ENCODE measurements around the gene TRIM33.
A peak's percentile ranks its signal among the peaks of the same experiment; 100 is the strongest.
"Not testable (repeated sequence)": the region's sequence is repeated elsewhere in the genome, so short reads cannot be mapped to it uniquely, and the experiment has no call there.

TRIM33 gene

DNA sequence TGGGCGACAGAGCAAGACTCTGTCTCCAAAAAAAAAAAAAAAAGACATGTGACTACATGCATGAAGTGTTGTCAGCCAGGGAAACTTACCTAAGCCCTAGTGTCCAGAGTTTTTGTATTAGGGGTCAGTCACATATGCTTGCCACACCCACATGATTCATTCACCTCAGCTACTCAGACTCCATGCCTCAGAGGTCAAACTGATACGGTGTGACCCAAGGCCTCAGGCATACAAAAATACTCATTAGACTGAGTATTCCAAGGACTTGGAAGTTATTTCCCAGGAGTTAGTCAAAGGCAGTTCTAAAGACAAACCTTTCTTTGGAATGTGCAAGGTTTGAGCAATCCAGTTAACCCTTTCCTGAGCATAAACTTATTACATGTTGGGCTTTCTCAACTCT lies 6.3 kb upstream of the TRIM33 start:
- H3K4me3 ChIP-seq (ENCODE audit: low read length) = no peak overlapping the region
- no peak for DNase-seq (ENCODE audit: low read depth, low spot score)

DNA sequence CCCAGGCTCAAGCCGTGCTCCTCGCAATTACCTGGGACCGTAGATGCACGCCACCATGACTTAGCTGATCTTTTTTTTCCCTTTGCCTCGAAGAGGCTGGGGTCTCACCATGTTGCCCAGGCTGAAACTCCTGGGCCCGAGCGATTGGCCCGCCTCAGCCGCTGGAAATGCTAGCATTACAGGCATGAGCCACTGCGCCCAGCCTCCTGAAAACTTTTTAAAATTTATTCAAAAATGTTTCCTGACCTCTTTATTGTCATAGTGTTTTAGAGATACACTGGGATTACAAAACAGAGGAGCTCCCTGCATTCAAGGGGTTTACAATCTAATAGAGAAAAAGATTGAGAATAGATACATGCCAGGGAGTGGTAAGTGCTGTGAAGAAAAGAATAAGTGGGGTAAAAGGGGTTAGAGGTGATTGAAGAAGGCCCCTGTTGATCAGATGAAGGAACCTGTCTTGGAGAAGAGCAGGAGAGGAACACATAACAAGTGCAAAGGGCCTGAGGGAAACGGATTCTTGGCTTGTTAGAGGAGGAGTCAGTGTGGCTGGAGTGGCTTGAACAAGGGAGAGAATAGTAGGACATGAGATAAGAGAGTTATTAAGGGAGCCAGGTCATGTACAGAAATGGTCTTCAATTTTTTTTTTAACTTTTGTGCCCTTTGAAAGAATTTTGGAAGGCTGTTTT lies 1.7 kb upstream of the TRIM33 start:
- H3K4me3 ChIP-seq (ENCODE audit: low read length) = no peak overlapping the region
- DNase-seq (ENCODE audit: low read depth, low spot score) = no peak

DNA sequence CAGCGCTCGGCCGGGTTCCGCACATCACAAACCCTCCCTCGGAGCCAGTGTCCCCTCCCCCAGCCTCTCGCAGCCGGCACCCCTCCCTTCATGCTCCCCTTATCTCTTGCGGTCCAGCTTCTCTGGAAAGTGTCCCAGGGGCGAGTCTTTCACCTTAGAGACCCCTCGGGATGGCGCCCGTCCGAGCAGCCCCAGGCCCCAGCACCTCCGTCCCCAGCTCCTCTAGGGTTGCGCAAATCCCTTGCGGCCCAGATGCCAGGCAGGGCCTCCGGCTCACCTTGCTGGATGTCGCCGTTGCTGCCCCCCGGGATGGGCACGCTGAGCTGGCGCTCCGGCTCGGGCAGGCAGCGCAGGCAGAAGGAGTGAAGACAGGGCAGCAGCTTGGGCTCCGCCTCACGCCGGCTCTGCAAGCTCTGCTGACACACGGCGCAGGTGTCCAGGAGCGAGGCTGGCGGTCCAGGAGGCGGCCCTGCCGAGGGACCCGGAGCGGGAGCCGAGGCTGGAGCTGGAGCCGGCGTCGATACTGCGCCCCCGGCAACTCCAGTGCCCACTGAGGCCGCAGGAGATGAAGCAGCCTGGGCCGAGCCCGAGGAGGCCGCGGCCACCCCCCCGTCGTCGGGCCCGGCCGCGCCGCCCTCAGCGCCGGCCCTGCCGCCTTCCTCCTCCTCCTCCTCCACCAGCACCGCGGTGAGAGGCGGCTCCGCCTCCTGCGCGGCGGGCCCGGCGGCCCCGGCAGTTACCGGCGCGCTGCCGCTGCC lies 550 bp downstream of the TRIM33 start:
- peak overlapping the region; percentile 93 for H3K4me3 ChIP-seq (ENCODE audit: low read length)
- no peak for DNase-seq (ENCODE audit: low read depth, low spot score)

DNA sequence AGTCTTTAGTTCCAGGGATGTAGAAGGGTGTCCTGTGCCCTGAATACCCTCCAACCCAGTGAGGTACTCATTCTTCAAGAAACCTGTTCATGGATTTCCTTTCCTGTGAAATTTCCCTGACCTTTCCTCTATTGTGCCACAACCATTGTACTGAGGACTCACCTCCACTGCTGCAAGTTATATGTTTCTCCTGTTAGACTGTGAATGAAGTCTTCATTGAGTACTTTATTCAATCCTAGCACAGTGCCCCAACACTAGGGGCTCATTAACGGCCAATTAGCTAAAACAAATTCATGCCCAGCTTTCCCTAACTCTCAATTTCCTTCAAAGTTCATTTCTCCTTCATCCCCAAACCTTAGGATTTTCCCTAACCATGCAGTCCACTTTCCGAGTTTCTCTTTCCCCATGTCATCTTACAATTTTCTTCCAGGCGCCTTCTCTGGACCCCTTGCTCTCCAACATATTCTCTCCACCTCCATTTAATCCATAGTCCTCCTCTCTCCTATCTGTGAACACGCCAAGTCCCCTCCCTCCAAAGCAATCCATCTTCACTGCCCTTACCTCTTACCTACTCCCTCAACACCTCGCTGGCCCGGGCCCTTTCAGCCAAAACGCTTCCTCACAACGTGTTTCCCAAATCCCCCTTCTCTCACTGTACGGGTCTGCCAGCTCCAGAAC lies 1.3 kb downstream of the TRIM33 start:
- H3K4me3 ChIP-seq (ENCODE audit: low read length) = peak overlapping the region; percentile 93
- no peak for DNase-seq (ENCODE audit: low read depth, low spot score)

DNA sequence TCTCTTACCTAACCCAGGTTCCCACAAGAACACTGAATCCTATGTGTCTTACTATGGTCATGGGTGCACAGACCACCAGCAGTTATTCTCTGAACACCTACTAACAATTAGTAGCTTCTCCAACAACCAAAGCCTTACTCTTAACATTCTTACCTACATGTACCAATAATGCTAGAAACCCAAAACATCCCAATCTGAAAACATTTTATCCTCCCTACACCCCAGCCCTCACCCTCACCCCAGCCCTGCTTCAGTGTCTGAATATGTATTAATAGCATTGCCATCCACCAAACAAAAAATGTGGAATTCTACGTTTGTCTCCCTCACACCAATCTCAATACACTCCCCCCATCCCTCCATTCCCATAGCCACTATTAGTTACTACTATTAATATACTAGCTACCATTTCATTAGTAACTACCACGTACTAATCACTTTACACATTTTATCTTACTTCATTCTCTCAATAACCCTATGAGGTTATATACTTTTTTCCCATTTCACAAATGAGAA lies 2.6 kb downstream of the TRIM33 start:
- H3K4me3 ChIP-seq (ENCODE audit: low read length) = no peak overlapping the region
- DNase-seq (ENCODE audit: low read depth, low spot score) = no peak

DNA sequence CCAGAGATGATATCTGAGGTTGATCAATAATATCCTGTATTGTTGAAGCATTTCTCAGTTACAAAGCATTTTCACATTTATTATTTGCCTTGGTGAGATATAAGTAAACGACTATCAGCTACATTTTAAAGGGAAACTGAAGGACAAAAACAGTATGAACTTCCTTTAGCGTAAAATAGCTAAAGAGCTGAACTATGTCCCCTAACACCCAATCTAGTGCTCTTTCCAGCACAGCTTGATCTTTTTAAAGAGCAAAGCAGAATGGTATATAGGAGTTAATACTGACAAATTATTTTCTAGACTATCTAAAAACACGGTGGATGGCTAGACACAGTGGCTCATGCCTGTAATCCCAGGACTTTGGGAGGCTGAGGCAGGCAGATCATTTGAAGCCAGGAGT lies 3.5 kb downstream of the TRIM33 start:
- no peak overlapping the region for H3K4me3 ChIP-seq (ENCODE audit: low read length)

DNA sequence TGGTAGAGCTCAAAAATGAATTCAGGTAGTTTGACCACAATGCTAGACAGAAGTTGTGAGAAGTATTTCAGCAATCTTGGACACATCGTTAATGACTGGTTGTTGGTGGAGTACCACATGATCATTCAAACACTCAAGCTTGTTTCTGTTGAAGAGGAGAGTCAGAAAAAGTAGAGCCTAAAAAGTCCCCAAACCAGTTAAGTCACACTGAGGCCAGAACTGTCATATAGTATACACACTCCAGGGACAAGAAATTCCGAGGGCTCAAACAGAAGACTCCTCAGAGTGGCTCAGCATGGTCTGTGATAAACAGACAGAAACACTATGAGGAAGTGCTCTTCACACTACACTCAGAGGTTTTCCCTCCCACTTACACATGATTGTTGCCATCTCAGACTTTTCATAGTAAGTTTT lies 5.8 kb downstream of the TRIM33 start:
- H3K4me3 ChIP-seq (ENCODE audit: low read length) = no peak overlapping the region
- no peak for DNase-seq (ENCODE audit: low read depth, low spot score)

More for the DNA sequence above, 3.5 kb downstream of the TRIM33 start:
- no peak for DNase-seq (ENCODE audit: low read depth, low spot score)

DNA sequence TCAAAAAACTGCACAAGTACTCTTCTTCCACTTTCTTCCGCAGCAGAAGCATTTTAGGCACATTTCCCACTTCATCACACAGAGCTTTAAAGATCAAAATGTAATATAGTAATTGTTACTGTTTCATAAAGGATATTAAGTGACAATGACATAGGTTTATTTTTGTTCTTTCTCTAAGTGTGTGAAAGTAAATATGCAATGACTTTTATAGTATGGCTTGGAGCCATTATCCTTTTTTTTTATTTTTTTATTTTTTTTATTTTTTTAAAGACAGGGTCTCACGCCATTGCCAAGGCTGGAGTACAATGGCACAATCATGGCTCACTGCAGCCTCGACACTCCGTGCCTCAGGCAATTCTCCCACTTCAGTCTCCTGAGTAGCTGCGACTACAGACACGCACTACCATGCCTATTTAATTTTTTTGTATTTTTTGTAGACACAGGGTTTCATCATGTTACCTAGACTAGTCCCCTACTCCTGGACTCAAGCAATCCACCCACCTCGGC lies 7.0 kb downstream of the TRIM33 start:
- H3K4me3 ChIP-seq (ENCODE audit: low read length) = no peak overlapping the region
- no peak for DNase-seq (ENCODE audit: low read depth, low spot score)

DNA sequence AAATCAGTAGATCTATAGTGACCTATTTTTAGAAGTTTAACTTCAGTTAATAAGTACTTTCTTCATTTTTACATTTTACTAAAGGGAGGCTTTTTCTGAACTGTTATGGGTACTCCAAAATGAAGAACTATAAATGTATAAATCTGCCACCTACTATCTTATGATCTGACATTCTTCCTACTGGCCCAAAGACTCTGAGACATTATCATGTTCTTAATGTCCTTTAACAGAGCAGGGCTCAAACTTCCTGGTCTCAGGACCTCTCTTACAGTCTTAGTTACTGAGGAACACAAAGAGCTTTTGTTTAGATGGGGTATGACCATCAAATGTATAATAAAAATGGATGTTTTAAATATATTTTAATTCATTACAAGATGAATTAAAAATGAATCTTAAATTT lies 8.9 kb downstream of the TRIM33 start:
- DNase-seq (ENCODE audit: low read depth, low spot score) = no peak
- H3K4me3 ChIP-seq (ENCODE audit: low read length) = no peak overlapping the region

DNA sequence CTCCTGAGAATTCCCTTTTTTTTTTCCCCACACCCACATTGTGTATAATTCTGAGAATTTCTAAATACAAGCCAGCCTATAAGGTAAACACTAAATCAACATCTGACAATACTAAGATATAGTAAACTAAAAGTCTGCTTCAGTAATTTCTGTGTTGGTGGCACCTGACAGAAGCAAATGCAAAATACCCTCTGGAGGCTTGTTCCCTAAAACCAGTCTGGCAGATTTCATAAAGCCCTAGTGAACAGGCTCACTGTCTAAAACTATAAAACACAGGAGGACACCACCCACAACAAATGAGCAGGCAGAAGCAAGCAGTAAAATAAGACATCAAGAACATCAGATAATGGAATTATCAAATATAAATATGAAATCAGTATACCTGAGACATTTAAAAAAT lies 11.5 kb downstream of the TRIM33 start:
- no peak for DNase-seq (ENCODE audit: low read depth, low spot score)
- H3K4me3 ChIP-seq (ENCODE audit: low read length) = no peak overlapping the region

DNA sequence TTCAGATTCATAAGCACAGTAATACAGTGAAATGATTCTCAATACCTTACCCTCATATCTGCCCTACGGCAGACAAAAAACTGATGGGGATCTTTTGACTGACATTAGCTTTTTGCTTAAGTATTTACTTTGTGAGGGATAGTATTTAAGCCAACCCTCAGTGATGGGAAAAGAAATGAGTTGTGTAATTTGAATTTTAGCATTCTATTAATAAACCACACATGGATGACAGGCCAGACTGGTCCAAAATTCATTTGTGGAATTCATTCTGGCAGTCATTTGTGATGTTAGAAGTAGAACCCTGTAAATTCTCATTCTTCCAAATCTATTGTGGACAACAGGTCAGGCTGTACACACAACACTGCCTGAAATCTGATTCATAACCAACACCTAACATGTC lies 14.9 kb downstream of the TRIM33 start:
- no peak for DNase-seq (ENCODE audit: low read depth, low spot score)

DNA sequence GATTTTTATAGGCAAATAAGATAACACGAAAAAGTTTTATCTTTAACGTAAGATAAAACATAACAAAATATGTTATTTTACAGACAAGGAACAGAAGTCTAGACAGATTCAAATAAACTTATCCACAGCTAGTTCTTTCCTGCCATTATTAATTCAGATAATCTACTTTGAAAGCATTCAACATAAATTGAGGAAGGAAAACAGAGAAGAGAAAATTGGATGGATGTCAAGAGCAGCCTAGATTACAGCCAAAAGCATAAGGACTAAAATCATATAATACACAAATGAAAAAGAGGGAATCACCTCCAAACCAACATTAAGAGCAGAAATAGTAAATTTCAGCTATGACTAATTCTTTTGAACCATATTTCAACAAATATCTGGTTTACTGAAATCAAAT lies 15.5 kb downstream of the TRIM33 start:
- DNase-seq (ENCODE audit: low read depth, low spot score) = no peak
- H3K4me3 ChIP-seq (ENCODE audit: low read length) = no peak overlapping the region

More for the DNA sequence above, 14.9 kb downstream of the TRIM33 start:
- no peak overlapping the region for H3K4me3 ChIP-seq (ENCODE audit: low read length)

DNA sequence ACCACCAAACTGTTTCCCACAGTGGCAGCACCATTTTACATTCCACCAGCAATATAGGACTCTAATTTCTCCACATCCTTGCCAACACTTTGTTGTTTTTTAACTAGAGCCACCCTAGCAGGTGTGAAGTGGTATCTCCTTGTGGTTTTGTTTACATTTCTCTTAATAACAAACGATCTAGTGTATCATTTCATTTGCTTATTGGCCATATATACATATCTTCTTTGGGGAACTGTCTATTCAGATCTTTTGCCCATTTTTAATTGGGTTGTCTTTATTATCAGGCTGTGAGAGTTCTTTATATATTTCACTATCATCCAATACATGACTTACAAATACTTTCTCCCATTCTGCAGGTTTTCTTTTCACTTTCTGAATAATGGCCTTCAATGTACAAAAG lies 18.0 kb downstream of the TRIM33 start:
- peak; percentile 32 for DNase-seq (ENCODE audit: low read depth, low spot score)

DNA sequence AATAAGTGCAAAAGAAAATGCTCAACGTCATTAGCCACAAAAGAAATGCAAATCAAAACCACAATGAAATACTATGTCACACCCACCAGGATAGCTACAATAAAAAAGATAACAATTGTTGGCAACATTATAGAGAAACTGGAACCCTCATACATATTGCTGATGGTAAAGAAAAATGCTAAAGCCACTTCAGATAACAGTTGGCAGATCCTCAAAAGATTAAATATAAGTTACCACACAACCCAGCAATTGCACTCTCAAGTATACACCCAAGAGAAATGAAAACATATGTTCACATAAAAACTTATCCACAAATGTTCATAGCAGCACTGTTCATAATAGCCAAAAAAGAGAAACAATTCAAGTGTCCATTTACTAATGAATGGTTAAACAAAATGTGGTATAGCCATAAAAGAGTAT lies 20.7 kb downstream of the TRIM33 start:
- no peak overlapping the region for H3K4me3 ChIP-seq (ENCODE audit: low read length)
- peak; percentile 46 for DNase-seq (ENCODE audit: low read depth, low spot score)

More for the DNA sequence above, 18.0 kb downstream of the TRIM33 start:
- no peak overlapping the region for H3K4me3 ChIP-seq (ENCODE audit: low read length)

DNA sequence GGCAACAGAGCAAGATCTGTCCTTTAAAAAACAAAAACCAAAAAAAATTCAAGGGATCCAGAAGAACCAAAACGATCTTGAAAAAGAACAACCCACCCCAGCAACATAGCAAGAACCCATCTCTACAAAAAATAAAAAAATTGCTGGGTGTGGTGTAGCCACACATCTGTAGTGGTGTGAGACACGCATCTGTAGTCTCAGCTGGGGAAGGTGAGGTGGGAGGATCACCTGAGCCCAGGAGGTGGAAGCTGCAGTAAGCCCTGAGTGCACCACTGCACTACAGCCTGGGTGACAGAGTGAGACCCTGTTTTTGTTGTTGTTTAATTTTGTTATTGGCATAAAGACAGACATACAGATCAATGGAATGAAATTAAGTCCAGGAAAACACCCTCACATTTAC lies 22.3 kb downstream of the TRIM33 start:
- H3K4me3 ChIP-seq (ENCODE audit: low read length) = no peak overlapping the region
- no peak for DNase-seq (ENCODE audit: low read depth, low spot score)

DNA sequence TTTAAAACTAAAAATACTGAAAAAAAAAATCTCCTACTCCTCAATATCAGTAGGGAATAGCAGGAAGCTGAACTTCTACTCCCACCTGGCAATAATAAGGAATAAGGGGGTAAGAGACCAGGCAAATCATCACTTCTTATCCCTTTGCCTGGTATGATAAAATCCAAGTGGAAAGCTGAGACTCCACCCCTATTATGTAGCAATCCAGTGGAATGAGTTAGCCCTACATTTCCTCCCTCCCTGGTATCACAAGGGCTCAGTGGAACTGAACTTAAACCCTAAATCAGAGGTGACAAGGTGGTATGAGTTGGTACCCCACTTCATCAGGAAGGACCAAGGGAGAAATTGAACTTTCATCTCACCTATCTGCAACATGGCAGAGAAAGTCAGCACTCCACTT lies 25.7 kb downstream of the TRIM33 start:
- no peak overlapping the region for H3K4me3 ChIP-seq (ENCODE audit: low read length)
- no peak for DNase-seq (ENCODE audit: low read depth, low spot score)

DNA sequence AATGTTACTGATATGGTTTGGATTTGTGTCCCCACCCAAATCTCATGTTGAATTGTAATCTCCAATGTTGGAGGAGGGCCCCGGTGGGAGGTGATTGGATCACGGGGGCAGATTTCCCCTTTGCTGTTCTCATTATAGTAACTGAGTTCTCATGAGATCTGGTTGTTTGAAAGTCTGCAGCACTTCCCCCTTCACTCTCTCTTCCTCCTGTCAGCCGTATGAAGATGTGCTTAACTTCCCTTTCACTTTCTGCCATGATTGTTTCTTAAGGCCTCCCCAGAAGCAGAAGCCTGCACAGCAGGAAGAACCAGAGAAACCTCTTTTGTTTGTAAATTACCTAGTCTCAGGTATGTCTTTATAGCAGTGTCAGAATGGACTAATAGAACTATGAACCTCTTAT lies 28.4 kb downstream of the TRIM33 start:
- H3K4me3 ChIP-seq (ENCODE audit: low read length) = no peak overlapping the region
- DNase-seq (ENCODE audit: low read depth, low spot score) = no peak

DNA sequence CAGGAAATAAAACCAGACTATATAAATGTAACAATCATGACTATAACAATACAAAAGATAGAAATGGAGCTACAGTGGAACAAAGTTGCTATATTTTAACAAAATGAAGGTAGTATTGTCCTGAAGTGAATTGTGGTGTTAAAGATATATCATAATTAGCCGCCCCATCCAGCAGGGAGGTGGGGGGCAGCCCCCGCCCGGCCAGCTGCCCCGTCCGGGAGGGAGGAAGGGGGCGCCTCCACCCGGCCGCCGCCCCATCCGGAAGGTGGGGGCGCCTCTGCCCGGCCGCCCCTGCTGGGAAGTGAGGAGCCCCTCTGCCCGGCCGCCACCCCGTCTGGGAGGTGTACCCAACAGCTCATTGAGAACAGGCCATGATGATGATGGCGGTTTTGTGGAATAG lies 31.4 kb downstream of the TRIM33 start:
- not testable (repeated sequence) for DNase-seq (ENCODE audit: low read depth, low spot score); H3K4me3 ChIP-seq (ENCODE audit: low read length)

DNA sequence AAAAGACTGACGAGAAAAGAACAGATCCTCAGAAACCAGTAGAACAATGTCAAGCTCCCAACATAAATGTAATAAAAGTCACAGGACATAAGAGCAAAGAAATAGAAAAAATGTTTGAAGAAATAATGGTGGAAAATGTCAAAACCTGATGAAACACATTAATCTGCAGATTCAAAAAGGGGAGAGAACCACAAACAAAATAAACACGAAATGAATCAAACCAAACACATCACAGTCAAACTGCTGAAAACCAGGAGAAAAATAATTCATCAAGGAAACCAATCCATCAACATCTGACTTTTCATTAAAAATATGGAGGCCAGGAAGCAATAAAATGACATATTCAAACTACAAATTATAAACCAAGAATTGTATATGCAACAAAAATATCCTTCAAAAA lies 31.9 kb downstream of the TRIM33 start:
- no peak overlapping the region for H3K4me3 ChIP-seq (ENCODE audit: low read length)
- no peak for DNase-seq (ENCODE audit: low read depth, low spot score)

DNA sequence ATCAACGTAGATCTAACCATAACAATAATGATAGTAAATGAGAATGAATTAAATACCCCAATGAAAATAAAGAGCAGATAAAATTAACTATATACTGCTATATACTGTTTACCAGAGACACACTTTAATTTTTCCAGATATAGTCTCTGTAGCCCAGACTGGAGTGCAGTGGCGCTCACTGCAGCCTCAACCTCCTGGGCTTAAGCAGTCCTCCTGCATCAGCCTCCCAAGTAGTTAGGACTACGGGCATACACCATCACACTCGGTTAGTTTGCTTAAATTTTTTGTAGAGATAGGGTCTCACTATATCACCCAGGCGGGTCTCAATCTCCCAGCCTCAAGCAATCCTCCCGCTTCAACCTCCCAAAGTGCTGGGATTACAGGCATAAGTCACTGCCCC lies 37.2 kb downstream of the TRIM33 start:
- DNase-seq (ENCODE audit: low read depth, low spot score) = no peak
- H3K4me3 ChIP-seq (ENCODE audit: low read length) = no peak overlapping the region

Measured in Jurkat, Clone E6-1 (cell line).